NCI-H187 treated with DMSO at 0.1 percent for 48 hours (cell line): ENCODE results near the gene JADE1.

Source experiments
- DNase-seq: peaks from one replicate; lab custom pipeline; 2025; lab: John Stamatoyannopoulos, UW

The JADE1 gene

GRCh38 chr4:128810871-128811570, 1.5 kb downstream of the JADE1 start:
- peak; percentile 17 for DNase-seq

- DNase-seq, result peak; percentile 19
Measured at GRCh38 chr4:128811571-128812441, 2.3 kb downstream of the JADE1 start.

GRCh38 chr4:128812442-128813235, 3.1 kb downstream of the JADE1 start:
- peak; percentile 2 for DNase-seq

GRCh38 chr4:128813965-128814364, 4.5 kb downstream of the JADE1 start:
- no peak for DNase-seq

GRCh38 chr4:128818442-128818841, 8.9 kb downstream of the JADE1 start:
- DNase-seq, result no peak

GRCh38 chr4:128819082-128819742, 9.7 kb downstream of the JADE1 start:
- DNase-seq, result no peak

GRCh38 chr4:128820671-128821070, 11.2 kb downstream of the JADE1 start:
- DNase-seq, result no peak

GRCh38 chr4:128821151-128821550, 11.7 kb downstream of the JADE1 start:
- DNase-seq, result no peak

- no peak for DNase-seq
Measured at GRCh38 chr4:128823025-128823661, 13.6 kb downstream of the JADE1 start.

- DNase-seq, result no peak
Measured at GRCh38 chr4:128825226-128825625, 15.7 kb downstream of the JADE1 start.

GRCh38 chr4:128827296-128827695, 17.8 kb downstream of the JADE1 start:
- no peak for DNase-seq

GRCh38 chr4:128830906-128831503, 21.5 kb downstream of the JADE1 start:
- DNase-seq, result no peak

- DNase-seq, result peak; percentile 0
Measured at GRCh38 chr4:128831531-128832242, 22.2 kb downstream of the JADE1 start.

- no peak for DNase-seq
Measured at GRCh38 chr4:128832243-128832625, 22.7 kb downstream of the JADE1 start.

- DNase-seq, result no peak
Measured at GRCh38 chr4:128835498-128836222, 26.2 kb downstream of the JADE1 start.

- DNase-seq, result no peak
Measured at GRCh38 chr4:128837198-128837597, 27.7 kb downstream of the JADE1 start.

GRCh38 chr4:128837679-128838078, 28.2 kb downstream of the JADE1 start:
- DNase-seq, result no peak

- DNase-seq, result no peak
Measured at GRCh38 chr4:128840711-128841318, 31.3 kb downstream of the JADE1 start.

- DNase-seq, result no peak
Measured at GRCh38 chr4:128841402-128841801, 31.9 kb downstream of the JADE1 start.
